HCT116 (cell line): ENCODE measurements around the gene FCMR. TPM values are rescaled to one million over a fixed set of nuclear protein-coding genes. Genes with fewer than 3 reads are reported as not detected.

Experiments used
- ATAC-seq: fragments of 200-7000 bp; cut with Tn5 transposase; 2 replicates; pipeline ENCODE4 v1.9.1; 2020; ENCODE audit warnings: mild to moderate bottlenecking, moderate library complexity
- BruUV-seq: library from RNA; stranded (reverse); fragments of 400-500 nt; replicated peaks from 2 replicates; lab custom pipeline; 2021; lab: Mats Ljungman, UMichigan
- CTCF ChIA-PET: fragments of 300-600 bp; sonication (Branson Sonifier 250); formaldehyde crosslinking; loops from one replicate; lab custom pipeline; 2021; ENCODE audit warnings: antibody characterized with exemption; lab: Charles Lee
- POLR2A ChIA-PET: fragments of 300-600, 350-600 bp; sonication (Branson Sonifier 250); formaldehyde crosslinking; loops from one replicate; lab custom pipeline; 2021; ENCODE audit warnings: antibody characterized with exemption; lab: Charles Lee
- RAD21 ChIA-PET, 2 experiments: fragments of 300-600 bp; sonication (Branson Sonifier 250); formaldehyde crosslinking; loops; one replicate each; lab custom pipeline; 2023; ENCODE audit warnings: low total read pairs in 2 of 2; ENCODE audit not compliant: uncharacterized antibody in 2 of 2, unreplicated experiment in 2 of 2, low non-redundant PET in 1 of 2; lab: Charles Lee
- DNase-seq: peaks from one replicate; pipeline ENCODE4 v3.0.0-alpha.2; 2010; ENCODE audit warnings: low read depth, low spot score
- H2AFZ ChIP-seq: fragments of 200-600 bp; shearing (Covaris generic), sonication (generic); 2 replicates; pipeline ENCODE4 v1.6.1; 2017; ENCODE audit warnings: low read depth, mixed run types, mixed read lengths, antibody characterized with exemption, low read length; ENCODE audit not compliant: poor library complexity, severe bottlenecking
- H3K27ac ChIP-seq: 2 replicates; pipeline ENCODE4 v1.5.1; 2012; ENCODE audit warnings: low read depth, low read length
- H3K27me3 ChIP-seq: fragments of 200-600 bp; sonication (generic); 2 replicates; pipeline ENCODE4 v1.6.1; 2016; ENCODE audit warnings: mixed run types, low read length, mixed read lengths; ENCODE audit not compliant: insufficient read depth
- H3K36me3 ChIP-seq, 2 experiments: fragments of 200-500 bp in 1 of 2; fragments of 200-600 bp in 1 of 2; sonication (Bioruptor generic) in 1 of 2; sonication (generic) in 1 of 2; 2 replicates each; pipeline versions ENCODE4 v1.5.1 to v1.6.1; 2014 to 2016; ENCODE audit warnings: low read length in 2 of 2, inconsistent platforms in 1 of 2, mixed read lengths in 1 of 2, mixed run types in 1 of 2; ENCODE audit not compliant: insufficient read depth in 2 of 2, control insufficient read depth in 1 of 2
- H3K4me1 ChIP-seq, 2 experiments: fragments of 200-600 bp in 1 of 2; sonication (generic) in 1 of 2; 2 replicates each; pipeline versions ENCODE4 v1.5.1 to v1.6.1; 2012 to 2017; ENCODE audit warnings: low read length in 2 of 2, inconsistent platforms in 1 of 2, mild to moderate bottlenecking in 1 of 2, mixed read lengths in 1 of 2, mixed run types in 1 of 2, moderate library complexity in 1 of 2; ENCODE audit not compliant: insufficient read depth in 2 of 2, control insufficient read depth in 1 of 2
- H3K4me2 ChIP-seq: fragments of 200-600 bp; sonication (generic); 2 replicates; pipeline ENCODE4 v1.6.1; 2017; ENCODE audit warnings: mixed run types, low read length, mixed read lengths
- H3K4me3 ChIP-seq, 2 experiments: fragments of 200-600 bp in 1 of 2; sonication (generic) in 1 of 2; replicated peaks in 1 of 2; 2 replicates each; pipeline ENCODE4 v1.5.1; 2011 to 2016; ENCODE audit warnings: low read length in 2 of 2, control low read depth in 1 of 2, low read depth in 1 of 2, mild to moderate bottlenecking in 1 of 2, mixed read lengths in 1 of 2, mixed run types in 1 of 2
- H3K79me2 ChIP-seq: fragments of 200-600 bp; sonication (generic); 2 replicates; pipeline ENCODE4 v1.6.1; 2017; ENCODE audit warnings: mild to moderate bottlenecking, mixed run types, low read length, moderate library complexity, mixed read lengths; ENCODE audit not compliant: insufficient read depth
- H3K9ac ChIP-seq: fragments of 200-600 bp; sonication (generic); 2 replicates; pipeline ENCODE4 v1.6.1; 2016; ENCODE audit warnings: low read length, mixed read lengths
- H3K9me2 ChIP-seq: fragments of 200-600 bp; sonication (generic), shearing (Covaris generic); 2 replicates; pipeline ENCODE4 v1.6.1; 2017; ENCODE audit warnings: mixed run types, mild to moderate bottlenecking, moderate library complexity; ENCODE audit not compliant: insufficient read depth
- H3K9me3 ChIP-seq, 2 experiments: fragments of 200-500 bp in 1 of 2; fragments of 200-600 bp in 1 of 2; sonication (Bioruptor generic) in 1 of 2; sonication (generic) in 1 of 2; 2 replicates each; pipeline ENCODE4 v1.6.1; 2014 to 2017; ENCODE audit warnings: low read length in 2 of 2, mixed read lengths in 2 of 2, inconsistent platforms in 1 of 2, low read depth in 1 of 2, mild to moderate bottlenecking in 1 of 2, mixed run types in 1 of 2, moderate library complexity in 1 of 2; ENCODE audit not compliant: control insufficient read depth in 1 of 2, insufficient read depth in 1 of 2
- H4K20me1 ChIP-seq: fragments of 200-600 bp; sonication (generic), shearing (Covaris generic); 2 replicates; pipeline ENCODE4 v1.6.1; 2017; ENCODE audit warnings: mixed run types, mild to moderate bottlenecking, moderate library complexity; ENCODE audit not compliant: insufficient read depth
- EGR1 ChIP-seq: IDR thresholded peaks from 2 replicates; pipeline ENCODE4 v1.6.1; 2012; ENCODE audit warnings: low read depth
- EZH2phosphoT487 ChIP-seq: fragments of 200-600 bp; IDR thresholded peaks from 2 replicates; pipeline ENCODE4 v1.6.1; 2018; ENCODE audit warnings: antibody characterized with exemption, borderline replicate concordance
- JUND ChIP-seq: IDR thresholded peaks from 2 replicates; pipeline ENCODE4 v1.6.1; 2012
- POLR2A ChIP-seq: IDR thresholded peaks from 2 replicates; pipeline ENCODE4 v1.7.0; 2011; ENCODE audit warnings: borderline replicate concordance; ENCODE audit not compliant: insufficient read depth, insufficient read length; ENCODE audit errors: extremely low read depth
- RAD21 ChIP-seq: IDR thresholded peaks from 2 replicates; pipeline ENCODE4 v1.6.1; 2012; ENCODE audit warnings: low read depth, mild to moderate bottlenecking
- SP1 ChIP-seq: IDR thresholded peaks from 2 replicates; pipeline ENCODE4 v1.6.1; 2012; ENCODE audit warnings: low read depth
- TCF7L2 ChIP-seq: IDR thresholded peaks from 2 replicates; pipeline ENCODE4 v1.7.0; 2011; ENCODE audit warnings: borderline replicate concordance, inconsistent platforms; ENCODE audit not compliant: insufficient read depth, insufficient read length; ENCODE audit errors: extremely low read depth
- intact Hi-C: fragments of 100-400 bp; cut with micrococcal nuclease; formaldehyde crosslinking; loops from 2 replicates; pipeline ENCODE4 v1.10.0; 2022
- total RNA-seq: library from RNA; stranded (reverse); gene quantifications from one replicate; pipeline ENCODE4 v1.2.1, GENCODE V29; 2021; ENCODE audit not compliant: unreplicated experiment
- TF ChIP-seq, protein P1 (sequence below), 3 experiments: fragments of 200-600 bp in 1 of 3; sonication (generic) in 1 of 3; IDR thresholded peaks in 2 of 3; conservative IDR thresholded peaks in 1 of 3; 2 replicates each; pipeline ENCODE4 v1.5.1; 2012 to 2017; ENCODE audit warnings: low read depth in 2 of 3, low read length in 2 of 3, antibody characterized with exemption in 1 of 3, borderline replicate concordance in 1 of 3, control low read depth in 1 of 3, mild to moderate bottlenecking in 1 of 3, mixed read lengths in 1 of 3, mixed run types in 1 of 3, moderate library complexity in 1 of 3; ENCODE audit not compliant: insufficient read depth in 1 of 3
- TF ChIP-seq, protein P2 (sequence below): IDR thresholded peaks from 2 replicates; pipeline ENCODE4 v1.6.1; 2012

FCMR gene
- total RNA-seq, 1 experiment from 2014 or later: 0.61 TPM

DNA sequence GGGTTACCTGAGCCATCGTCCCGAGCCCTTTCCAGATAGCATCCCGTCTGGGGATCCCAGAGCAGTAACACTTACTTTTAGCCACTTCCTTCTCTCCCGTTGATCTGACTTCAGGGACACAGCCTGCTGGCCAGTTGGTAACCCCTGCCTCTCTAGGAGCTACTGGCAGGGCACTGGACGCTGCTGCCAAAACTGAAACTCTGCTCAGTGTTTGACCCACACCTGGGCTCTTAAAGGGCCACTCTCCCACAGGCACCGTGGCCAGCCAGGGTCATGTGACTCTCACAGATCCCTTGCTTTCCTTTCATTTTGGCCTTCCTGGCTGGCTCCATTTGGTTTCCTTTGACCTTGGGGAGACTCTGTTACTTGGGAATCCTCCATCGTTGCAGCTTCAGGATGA is 24.5 kb upstream of the FCMR start, which contains the start of gene PIGR:
TSS of gene PIGR (minus strand) at position 206 of the 400 bp plus-strand sequence. CDS start 5,935 bp downstream, outside the sequence.
- Histone ChIP-seq H3K36me3 (no peaks in the 10 kb centered on the region), H3K27me3 (peaks cover 11% of the 10 kb centered on the region; the same call in 1 of the 2 replicates), H3K9me3 (no peaks in the 10 kb centered on the region), H3K9me2 (no peaks in the 10 kb centered on the region), H3K4me2 (no peak within 1 kb of the TSS), H2AFZ (no peak within 1 kb of the TSS), H3K27ac (no peak within 1 kb of the TSS), H3K4me1 (no peaks in the 10 kb centered on the region), H3K79me2 (no peaks in the 10 kb centered on the region), H3K4me3 (no peak within 1 kb of the TSS), H4K20me1 (no peaks in the 10 kb centered on the region), H3K9ac (no peak within 1 kb of the TSS)
- ATAC-seq (no peak), DNase-seq (no peak)
- ChIA-PET POLR2A (interaction anchor here (0.6 kb wide), 1 partner anchor 20 kb away, joined by 8 read pairs; no protein-coding TSS in a partner anchor), CTCF (interaction anchor here (0.9 to 2.6 kb wide), 2 partner anchors 10 to 34 kb away, joined by 3 to 14 read pairs; no protein-coding TSS in a partner anchor), RAD21 (no interaction called here)
- intact Hi-C loops: no loop called here
- no TSS peak for BruUV-seq
- TF ChIP-seq RAD21: no peak
- no peak for TF ChIP-seq POLR2A
- no peak for TF ChIP-seq SP1
- no peak for TF ChIP-seq JUND
- no peak for TF ChIP-seq TCF7L2
- TF ChIP-seq EZH2phosphoT487: no peak
- TF ChIP-seq, protein P1, sequence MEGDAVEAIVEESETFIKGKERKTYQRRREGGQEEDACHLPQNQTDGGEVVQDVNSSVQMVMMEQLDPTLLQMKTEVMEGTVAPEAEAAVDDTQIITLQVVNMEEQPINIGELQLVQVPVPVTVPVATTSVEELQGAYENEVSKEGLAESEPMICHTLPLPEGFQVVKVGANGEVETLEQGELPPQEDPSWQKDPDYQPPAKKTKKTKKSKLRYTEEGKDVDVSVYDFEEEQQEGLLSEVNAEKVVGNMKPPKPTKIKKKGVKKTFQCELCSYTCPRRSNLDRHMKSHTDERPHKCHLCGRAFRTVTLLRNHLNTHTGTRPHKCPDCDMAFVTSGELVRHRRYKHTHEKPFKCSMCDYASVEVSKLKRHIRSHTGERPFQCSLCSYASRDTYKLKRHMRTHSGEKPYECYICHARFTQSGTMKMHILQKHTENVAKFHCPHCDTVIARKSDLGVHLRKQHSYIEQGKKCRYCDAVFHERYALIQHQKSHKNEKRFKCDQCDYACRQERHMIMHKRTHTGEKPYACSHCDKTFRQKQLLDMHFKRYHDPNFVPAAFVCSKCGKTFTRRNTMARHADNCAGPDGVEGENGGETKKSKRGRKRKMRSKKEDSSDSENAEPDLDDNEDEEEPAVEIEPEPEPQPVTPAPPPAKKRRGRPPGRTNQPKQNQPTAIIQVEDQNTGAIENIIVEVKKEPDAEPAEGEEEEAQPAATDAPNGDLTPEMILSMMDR (IDR thresholded peaks at IDR 0.05 in 2 of 3, conservative IDR thresholded peaks at IDR 0.05 in 1 of 3; ENCODE audit: borderline replicate concordance in 1 of 3, insufficient read depth in 1 of 3, low read depth in 2 of 3, low read length in 2 of 3): no peak
- TF ChIP-seq, protein P2, sequence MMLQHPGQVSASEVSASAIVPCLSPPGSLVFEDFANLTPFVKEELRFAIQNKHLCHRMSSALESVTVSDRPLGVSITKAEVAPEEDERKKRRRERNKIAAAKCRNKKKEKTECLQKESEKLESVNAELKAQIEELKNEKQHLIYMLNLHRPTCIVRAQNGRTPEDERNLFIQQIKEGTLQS: no peak
- no peak for TF ChIP-seq EGR1
- TF ChIP-seq, all 23 proteins: peak for 0
